Forelimb muscle (tissue), 1 donor: Measurements from ENCODE around the gene TIMD4. TPM values are rescaled to one million over a fixed set of nuclear protein-coding genes. Genes with fewer than 3 reads are reported as not detected.
"Not testable (repeated sequence)": the region's sequence is repeated elsewhere in the genome, so short reads cannot be mapped to it uniquely, and the experiment has no call there.

Experiments
- DNase-seq: peaks from one replicate; pipeline ENCODE4 v3.0.0-alpha.2; 2013; ENCODE audit warnings: low read depth
- polyA plus RNA-seq: library from polyadenylated mRNA; unstranded; fragments of 120-200 nt; gene quantifications from one replicate; pipeline ENCODE4 v1.2.1, GENCODE V29; 2013; ENCODE audit not compliant: insufficient read length

The TIMD4 gene
- polyA plus RNA-seq: 1.1 TPM

DNA sequence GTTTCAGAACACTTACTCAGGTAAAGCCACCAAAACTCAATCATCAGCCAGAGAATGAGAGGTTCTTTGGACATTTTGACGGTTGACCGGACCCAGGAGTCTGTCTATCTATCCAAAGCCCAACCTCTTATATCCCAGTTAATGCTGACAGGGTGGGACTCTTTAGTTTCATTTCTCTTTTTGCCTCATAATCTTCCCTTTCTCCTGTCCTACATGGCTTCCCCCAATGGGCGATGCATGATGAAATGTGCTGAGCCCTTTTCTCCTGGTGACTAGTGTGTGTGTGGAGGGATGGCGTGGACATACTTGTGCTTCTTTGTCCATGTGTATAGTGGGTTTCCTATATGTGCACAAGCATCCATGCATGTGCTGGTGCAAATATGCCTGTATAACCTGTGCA lies at the start of gene TIMD4:
TSS of gene TIMD4 (minus strand) at position 102 of the 400 bp plus-strand sequence. CDS start at position 74, 28 bp downstream.
- DNase-seq: no peak

DNA sequence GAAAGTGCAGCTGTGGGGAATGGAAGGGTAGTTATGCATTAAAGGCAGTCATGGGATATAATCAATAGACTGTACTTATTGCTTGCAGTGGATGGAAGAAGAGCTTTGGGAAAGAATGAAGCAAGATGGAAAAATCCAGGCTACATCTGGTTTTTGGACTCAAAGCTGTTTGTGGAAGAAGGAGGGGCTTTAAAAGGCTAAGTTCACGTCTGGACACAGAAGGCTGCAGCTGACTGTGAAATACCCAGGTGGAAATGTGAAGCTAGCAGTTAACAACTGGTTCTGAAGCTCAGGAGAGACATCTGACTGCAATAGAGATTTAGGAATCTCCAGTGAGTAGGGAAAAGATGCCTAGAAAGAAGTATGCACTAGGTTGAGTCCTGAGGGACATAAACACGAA lies 43.2 kb upstream of the TIMD4 start:
- DNase-seq: no peak

DNA sequence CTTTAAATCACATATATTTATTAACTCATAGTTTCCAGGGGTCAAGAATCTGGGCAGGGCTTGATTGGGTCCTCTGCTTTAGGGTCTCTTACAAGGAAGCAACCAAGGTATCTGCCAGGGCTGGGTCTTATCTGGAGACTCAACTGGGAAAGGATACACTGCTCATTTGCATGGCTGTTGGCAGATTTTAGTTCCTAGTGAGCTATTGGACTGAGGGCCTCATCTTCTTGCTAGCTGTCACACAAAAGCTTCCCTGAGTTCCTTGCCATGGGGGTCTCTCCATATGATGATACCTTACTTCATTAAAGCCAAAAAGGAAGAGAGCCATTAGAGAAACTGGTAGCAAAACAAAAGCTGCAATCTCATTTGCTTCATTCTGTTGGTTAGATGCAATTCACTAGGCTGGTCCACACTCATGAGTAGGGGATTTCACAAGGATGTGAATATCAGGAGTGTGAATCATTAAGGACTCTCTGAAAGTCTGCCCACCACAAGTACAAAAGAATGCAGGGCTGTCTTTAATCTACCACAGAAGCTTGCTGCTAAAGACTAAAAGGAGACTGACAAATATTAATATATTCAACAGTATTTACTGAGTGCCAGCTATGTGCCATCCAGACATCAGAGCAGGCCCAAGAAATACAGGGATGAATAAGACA lies 42.0 kb upstream of the TIMD4 start:
- DNase-seq: no peak

DNA sequence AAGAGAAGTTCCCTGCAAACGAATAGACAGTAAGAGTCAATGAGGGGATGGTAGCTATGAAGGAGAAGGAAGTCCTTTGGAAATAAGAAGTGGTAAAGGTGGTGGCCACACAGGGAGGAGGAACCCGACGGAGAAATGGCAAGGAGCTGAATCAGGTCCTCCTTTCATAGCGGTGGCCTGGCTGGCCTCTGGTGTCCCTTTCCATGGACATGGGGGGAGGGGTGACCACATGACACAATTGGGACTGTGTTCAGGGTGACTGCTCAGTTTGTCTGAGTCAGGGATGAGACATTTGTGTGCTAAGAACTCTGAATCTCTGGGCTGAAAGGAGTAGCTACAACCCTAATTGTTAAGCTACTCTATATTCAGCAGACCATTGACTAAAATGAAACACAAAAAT lies 28.7 kb upstream of the TIMD4 start:
- DNase-seq: no peak

DNA sequence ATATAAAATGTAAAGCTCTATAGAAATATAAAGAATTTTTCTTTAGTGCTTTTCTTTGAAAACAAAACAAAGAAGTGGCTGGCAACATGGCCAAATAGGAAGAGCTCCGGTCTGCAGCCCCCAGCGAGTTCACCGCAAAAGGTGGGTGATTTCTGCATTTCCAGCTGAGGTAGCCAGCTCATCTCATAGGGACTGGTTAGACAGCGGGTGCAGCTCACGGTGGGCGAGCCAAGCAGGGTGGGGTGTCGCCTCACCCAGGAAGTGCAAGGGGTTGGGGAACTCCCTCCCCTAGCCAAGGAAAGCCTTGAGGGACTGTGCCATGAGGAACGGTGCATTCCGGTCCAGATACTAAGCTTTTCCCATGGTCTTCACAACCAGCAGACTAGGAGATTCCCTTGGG lies 21.0 kb upstream of the TIMD4 start:
- no peak for DNase-seq

DNA sequence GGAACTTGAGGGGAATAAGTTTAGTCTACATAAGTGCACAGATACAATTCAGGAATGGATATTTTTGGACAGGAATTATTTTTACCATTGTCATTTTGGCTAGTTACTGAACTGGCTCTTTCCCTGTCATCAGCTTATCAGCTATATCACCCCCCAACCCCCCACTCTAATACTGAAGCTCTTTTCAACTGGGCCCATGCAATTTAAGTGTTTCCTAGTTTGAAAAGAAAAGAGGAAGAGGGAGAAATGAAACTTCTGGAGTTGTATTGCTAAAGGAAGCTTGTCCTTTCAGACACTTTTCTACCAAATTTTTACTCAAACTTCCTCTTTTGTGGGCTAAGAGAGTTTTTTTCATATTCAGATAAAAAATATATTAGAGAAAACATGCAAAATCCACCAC lies 18.5 kb upstream of the TIMD4 start:
- DNase-seq: no peak

DNA sequence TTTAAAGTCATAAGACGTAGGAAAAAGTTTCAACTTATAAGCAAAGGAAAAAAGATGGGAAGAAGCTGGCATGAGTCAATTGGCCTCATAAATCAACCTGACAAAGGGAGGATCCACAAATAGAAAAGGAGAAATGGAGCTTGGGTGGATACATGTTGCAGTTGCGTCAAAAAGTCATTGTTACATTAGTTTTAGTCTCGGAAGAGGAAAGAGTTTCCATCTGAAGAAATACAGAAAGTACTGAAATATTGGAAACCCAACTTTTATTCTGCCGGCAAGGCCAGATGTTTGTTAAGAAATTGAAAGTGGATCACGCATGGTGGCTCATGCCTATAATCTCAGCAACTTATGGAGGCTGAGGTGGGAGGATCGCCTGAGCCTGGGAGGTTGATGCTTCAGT lies 11.3 kb upstream of the TIMD4 start:
- DNase-seq: no peak

DNA sequence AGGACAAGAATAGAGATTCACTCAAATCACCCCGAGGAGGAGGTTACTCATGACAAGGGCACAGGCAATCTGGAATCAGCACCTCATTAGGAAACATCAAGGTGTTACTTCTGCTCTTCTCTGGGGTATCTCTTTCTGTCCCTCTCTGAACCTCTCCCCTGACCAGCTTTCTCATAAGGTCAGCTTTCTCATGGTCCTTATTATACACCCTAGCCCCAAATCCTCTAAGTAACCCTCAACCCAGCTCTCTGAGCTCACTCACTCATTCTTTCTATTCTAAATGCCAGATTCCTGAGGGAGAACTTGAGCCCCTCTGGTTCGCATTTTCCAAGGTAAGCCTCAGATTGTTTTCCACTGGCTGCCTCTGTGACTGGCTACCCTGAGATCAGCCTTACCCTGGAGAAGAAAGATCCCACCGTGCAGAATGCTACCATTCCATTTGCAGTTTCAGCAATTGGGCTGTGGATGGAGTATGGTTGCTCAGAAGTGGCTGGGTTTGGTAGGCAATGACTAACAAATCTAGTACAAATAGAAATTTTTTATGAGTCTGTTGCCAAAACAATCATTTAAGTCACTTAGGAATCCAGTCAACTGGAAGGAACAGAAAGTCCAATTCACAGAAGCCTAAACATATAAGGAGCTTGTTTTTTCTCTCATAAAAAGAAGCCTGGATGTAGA lies 9.0 kb upstream of the TIMD4 start:
- DNase-seq: no peak

DNA sequence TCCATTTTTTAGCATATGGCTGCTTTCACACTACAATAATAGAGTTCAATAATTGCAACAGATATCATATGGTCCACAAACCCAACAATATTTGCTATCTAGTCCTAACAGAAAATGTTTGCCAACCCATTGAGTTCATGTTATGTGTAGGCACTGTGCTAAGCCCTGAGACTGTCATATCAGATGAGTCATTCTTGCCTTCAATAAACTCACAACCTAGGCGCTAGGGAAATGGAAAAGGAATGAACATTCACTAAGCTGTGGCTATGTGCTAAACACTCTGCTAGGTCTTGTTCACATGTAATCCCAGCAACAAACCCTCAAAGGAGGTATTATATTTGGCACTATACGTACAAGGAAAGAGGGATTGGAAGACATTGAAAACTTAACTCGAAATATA lies 8.4 kb upstream of the TIMD4 start:
- no peak for DNase-seq

DNA sequence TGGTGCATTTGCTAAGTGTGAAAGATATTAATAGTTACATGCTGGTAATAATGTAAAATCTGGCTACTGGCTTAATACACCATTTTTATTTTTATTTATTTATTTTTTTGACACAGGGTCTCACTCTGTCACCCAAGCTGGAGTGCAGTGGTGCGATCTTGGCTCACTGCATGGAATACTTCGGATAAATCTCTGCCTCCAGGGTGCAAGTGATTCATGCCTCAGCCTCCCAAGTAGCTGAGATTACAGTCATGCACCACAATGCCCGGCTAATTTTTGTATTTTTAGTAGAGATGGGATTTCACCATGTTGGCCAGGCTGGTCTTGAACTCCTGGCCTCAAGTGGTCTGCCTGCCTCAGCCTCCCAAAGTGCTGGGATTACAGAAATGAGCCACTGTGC lies 4.4 kb upstream of the TIMD4 start:
- DNase-seq: not testable (repeated sequence)

DNA sequence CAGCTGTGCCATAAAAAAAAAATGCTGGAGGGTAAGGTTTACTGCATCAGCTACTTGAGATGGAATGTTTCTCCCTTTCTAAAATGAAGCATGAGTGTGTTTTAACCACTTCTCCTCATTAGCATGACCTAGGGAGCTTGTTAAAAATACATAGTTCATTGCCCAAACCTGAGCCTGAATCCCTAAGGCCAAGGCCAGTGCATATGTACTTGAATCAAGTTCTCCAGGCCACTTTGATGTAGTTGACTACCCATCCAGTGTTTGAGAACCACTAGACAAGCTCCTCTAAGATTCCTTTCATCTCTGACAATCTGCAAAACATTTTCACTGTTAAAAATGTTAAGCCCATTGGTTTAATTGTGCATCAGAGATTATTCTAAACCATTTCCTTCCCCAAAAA lies 6.7 kb downstream of the TIMD4 start:
- no peak for DNase-seq

DNA sequence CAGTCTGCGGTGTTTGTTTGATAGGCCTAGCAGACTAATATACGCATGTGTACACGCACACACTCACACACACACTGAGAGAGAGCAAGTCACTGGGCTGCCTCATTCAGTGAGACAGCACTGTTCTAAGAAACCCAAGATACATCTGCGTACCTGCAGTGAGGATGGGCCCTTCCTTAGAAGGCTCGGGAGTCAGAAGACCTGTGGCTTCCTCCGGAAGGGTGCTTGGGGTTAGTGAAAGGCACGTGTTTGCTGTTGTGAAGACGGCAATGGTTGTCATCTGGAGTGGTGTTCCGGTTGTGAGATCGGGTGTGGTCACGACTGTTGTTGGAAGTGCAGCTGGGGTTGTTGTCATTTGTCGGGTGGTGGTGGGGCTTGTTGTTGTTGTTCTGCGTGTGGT lies 11.7 kb downstream of the TIMD4 start:
- no peak for DNase-seq

DNA sequence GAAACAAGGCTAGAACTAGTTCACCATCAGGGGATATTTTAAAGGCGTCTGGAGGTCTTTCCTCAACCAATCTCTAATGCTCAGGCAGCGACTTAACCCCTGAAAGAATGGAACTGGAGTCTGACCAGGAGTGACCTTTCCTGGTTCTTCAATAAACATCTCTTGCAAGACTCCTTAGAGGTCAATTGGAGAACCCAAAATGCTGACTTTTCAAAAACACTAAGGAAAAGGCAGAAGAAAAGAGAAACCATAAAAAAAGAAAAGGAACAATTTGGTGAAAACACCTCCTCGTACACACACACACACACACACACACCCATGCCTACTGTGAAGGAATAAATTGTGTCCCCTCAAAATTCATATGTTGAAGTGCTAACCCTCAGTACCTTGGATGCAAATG lies 12.3 kb downstream of the TIMD4 start:
- DNase-seq: no peak

DNA sequence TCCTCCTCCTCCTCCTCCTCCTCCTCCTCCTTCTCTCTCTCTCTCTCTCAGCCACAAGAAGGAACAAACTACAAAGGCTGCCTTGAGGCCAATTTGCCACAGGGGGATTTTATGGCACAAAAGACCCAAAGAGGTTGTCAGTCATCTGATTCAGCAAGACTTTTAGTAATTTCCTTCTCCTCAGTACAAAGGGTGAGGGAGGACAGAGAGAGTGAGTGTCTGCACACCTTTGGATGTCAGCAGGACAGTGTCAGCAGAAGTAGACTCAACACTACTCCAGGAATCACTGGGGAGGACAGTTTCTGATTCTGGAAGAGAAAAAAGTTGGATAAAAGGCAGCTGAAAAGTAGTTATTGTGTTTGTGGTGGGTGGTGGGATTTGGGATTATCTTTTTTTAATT lies 13.6 kb downstream of the TIMD4 start:
- no peak for DNase-seq

DNA sequence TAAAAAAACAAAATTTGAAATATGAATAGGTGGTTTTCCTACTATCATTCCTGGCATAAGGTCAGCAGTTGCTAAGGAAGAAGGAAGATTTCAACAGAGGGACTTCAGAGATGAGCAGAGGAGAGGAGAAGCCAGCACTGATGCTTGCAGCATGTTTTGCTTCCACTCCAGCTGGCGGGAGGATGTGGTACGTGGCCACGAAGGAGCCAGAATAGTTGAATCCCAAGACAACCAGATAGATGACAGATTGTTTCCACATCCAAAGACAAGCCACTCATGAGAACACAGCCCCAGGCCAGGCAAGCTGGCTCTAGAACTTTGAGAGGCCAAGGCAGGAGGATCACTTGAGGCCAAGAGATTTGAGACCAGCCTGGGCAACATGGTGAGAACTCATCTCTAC lies 15.1 kb downstream of the TIMD4 start:
- no peak for DNase-seq

DNA sequence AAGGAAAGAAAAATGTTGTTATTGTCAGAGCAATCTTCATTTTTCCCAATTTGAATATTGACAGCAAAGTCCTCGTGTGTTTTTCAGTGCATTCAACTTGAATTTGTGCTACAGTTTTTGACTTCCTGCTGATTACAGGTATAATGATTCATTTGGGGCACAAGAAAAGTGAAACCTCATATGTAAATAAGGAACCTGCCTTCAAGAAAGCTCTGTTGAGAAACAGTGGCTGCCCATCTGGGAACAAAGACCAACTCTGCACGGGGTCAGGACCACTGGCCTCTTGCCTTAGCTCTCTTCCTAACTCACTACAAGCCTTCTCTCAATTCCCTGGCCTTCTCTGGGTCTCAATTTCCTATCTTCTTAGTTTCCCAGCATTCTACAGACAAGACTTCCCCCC lies 21.0 kb downstream of the TIMD4 start:
- no peak for DNase-seq

DNA sequence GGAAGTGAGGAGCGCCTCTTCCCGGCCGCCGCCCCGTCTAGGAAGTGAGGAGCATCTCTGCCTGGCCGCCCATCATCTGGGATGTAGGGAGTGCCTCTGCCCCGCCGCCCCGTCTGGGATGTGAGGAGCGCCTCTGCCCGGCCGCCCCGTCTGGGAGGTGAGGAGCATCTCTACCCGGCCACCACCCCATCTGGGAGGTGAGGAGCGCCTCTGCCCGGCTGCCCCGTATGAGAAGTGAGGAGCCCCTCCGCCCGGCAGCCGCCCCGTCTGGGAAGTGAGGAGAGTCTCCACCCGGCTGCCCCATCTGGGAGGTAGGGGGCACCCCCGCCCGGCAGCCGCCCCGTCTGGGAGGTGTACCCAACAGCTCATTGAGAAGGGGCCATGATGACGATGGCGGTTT lies 22.6 kb downstream of the TIMD4 start:
- not testable (repeated sequence) for DNase-seq

DNA sequence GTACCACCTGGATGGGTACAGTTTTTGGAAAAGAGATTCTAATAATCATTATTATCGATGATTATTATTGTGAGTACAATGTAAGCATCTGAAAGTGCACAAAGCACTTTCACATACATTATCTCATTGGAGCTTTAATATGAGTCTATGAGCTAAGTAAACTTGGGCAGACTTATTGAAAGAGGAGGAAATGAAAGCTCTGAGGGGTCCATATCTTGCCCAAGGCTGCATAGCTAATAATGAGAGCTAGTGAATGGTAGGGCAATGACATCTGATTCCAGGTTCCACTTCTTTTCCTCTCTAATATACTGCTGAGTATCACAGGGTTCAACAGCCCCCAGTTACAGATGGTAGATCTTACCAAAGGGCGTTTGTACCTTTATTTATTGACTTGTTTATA lies 26.1 kb downstream of the TIMD4 start:
- DNase-seq: no peak

DNA sequence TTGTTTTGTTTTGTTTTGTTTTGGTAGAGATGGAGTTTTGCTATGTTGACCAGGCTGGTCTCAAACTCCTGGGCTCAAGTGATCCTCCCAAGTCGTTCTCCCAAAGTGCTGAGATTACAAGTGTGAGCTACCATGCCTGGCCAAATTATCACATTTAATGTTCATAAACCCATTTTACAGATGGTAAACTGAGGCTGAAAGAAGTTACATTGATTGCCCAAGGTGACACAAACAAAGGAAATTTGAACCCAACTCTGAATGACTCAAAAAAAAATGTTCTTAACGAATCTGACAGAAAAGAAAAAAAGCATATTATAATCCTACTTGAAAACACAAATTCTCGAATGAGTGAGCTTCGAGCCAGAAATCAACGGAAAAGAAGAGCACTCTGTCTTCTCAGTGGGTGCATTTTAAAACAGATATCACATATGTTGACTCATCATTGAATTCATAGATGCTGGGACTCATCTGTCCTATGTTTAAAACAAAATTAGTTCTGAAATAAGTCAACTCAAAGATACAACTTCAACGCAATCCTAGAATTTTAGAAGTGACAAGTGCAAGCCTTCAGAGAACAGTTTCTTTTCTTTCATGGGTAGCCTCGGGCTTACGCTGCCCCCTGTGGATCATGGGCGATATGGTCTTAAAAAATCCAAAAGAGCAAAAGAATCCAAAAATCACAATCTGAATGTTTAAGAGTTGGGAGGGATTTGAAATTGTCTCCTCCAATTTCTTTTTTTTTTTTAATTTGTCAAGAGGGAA lies 28.4 kb downstream of the TIMD4 start:
- no peak for DNase-seq

DNA sequence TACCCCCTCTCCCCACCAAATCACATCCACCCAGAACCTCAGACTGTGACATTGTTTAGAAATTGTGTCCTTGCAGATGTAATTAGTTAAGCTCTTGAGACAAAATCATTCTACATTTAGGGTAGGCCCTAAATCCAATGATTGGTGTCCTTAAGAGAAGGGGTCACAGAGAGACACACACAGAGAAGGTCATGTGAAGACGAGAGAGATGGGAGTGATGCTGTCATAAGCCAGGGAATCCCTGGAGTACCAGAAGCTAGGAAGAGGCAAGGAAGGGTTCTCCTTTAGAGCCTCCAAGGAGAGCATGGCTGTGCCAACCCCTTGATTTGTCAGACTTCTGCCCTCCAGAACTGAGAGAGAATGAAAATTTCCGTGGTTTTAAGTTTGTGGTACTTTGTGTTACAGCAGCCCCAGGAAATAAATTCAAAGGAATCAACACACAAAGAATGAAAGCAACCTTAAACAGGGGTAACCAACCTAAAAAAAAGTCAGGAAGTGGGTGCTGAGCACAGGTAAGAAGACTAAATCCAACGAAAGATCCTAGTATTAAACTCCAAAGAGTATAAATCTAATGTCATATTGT lies 33.6 kb downstream of the TIMD4 start:
- no peak for DNase-seq

DNA sequence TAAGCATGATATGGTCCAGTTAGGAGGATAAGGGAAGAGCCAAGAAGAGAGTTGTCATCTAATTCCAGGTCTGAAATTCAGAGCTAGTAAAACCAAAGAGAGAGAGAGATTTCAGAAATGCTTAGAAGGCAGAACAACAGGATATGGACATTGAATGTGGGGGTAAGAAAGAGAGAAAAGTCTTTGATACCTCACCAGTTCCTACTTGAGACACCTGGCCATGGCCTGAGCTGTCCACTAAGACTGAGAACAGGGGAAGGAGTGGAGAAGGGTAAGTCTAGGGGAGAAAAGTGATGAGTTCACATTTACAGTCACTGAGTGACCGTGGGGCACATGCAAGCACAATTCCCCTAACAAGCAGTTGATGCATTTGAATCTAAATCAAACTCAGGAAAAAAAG lies 35.5 kb downstream of the TIMD4 start:
- DNase-seq: no peak

DNA sequence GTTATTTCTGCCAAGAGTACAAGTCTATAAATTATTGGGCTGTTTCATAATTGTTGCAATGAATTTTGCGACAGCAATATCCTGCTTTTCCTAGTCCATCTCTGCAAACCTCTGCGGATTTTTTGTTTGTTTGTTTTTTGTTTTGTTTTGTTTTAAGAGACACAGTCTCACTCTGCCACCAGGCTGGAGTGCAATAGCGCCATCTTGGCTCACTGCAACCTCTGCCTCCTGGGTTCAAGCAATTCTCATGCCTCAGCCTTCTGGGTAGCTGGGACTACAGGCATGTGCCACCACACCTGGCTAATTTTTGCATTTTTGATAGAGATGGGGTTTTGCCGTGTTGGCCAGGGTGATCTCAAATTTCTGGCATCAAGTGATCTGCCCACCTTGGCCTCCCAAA lies 37.3 kb downstream of the TIMD4 start:
- DNase-seq: not testable (repeated sequence)
